ENCODE results near the gene MEOX1. TPM values are rescaled to one million over a fixed set of nuclear protein-coding genes. Genes with fewer than 3 reads are reported as not detected.

Gene MEOX1
- total RNA-seq, 4 donors from 2014 or later: 0.54 to 3.3 (median 1.7) TPM

DNA sequence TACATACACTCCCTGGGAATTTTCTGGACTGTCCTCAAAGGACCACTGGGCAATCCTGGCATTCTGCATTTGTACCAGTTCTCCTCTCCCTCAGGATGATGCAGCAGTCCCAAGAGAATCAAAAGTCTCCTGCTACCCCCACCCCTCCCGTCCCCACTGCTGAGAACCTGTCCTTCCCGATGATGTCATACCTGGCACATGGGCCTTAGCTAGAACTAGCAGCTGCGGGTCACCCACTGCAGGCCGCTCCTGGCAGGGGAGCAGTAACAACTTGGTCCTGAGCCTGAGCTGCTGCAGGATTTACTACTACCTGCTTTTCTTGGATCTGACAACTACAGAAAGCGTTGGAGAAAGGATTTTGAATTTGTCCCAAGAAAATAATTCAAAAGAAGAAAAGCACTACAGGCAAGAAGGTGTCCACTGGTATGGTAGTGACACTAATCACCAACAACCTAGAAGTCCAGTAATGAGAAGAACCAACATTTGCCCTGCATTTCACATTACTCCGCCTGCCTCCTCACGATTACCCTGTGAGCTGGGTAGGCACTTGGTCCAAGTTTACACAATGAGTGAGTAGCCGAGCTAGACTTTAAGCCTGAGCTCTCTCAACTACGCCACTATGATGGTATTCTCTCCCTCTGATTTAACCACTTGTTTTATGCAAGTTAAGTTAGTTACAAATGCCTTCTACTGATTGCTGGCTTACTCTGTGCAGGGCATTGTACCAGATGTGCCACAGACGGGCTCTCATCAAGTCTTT, 60.3 kb downstream of the MEOX1 start:
- no peak for DNase-seq
- Histone ChIP-seq H3K27ac (peak overlapping the region in 1 of 4 donors; percentile 28), H3K9me3 (no peaks in the 10 kb centered on the region), H3K4me1 (no peaks in the 10 kb centered on the region), H3K4me3 (no peak overlapping the region), H3K36me3 (no peaks in the 10 kb centered on the region), H3K27me3 (no peaks in the 10 kb centered on the region)
- TF ChIP-seq CTCF (IDR thresholded peaks at IDR 0.05) (no peak), POLR2A (IDR thresholded peaks at IDR 0.05) (no peak)

- no peak for DNase-seq
- no peaks in the 10 kb centered on the region for H3K9me3 ChIP-seq
- H3K36me3 ChIP-seq: no peaks in the 10 kb centered on the region
- H3K27ac ChIP-seq: no peak overlapping the region
- H3K27me3 ChIP-seq: no peaks in the 10 kb centered on the region
- H3K4me3 ChIP-seq: no peak overlapping the region
- no peaks in the 10 kb centered on the region for H3K4me1 ChIP-seq
- TF ChIP-seq POLR2A (IDR thresholded peaks at IDR 0.05) (no peak), CTCF (IDR thresholded peaks at IDR 0.05) (no peak)
Observed at GRCh38 chr17:43599835-43600234, 61.9 kb downstream of the MEOX1 start.

GRCh38 chr17:43599046-43599395, 62.7 kb downstream of the MEOX1 start:
- Histone ChIP-seq H3K27ac (no peak overlapping the region), H3K4me3 (no peak overlapping the region), H3K4me1 (no peaks in the 10 kb centered on the region), H3K36me3 (no peaks in the 10 kb centered on the region), H3K9me3 (no peaks in the 10 kb centered on the region), H3K27me3 (no peaks in the 10 kb centered on the region)
- no peak for DNase-seq
- TF ChIP-seq POLR2A (IDR thresholded peaks at IDR 0.05) (no peak), CTCF (IDR thresholded peaks at IDR 0.05) (no peak)

- DNase-seq: no peak
- no peaks in the 10 kb centered on the region for H3K4me1 ChIP-seq
- no peaks in the 10 kb centered on the region for H3K27me3 ChIP-seq
- no peak overlapping the region for H3K27ac ChIP-seq
- no peaks in the 10 kb centered on the region for H3K36me3 ChIP-seq
- H3K4me3 ChIP-seq: no peak overlapping the region
- TF ChIP-seq POLR2A (IDR thresholded peaks at IDR 0.05) (no peak), CTCF (IDR thresholded peaks at IDR 0.05) (no peak)
- no peaks in the 10 kb centered on the region for H3K9me3 ChIP-seq
Observed at GRCh38 chr17:43598357-43599045, 63.2 kb downstream of the MEOX1 start.

GRCh38 chr17:43597624-43598356, 63.9 kb downstream of the MEOX1 start:
- H3K27me3 ChIP-seq: no peaks in the 10 kb centered on the region
- no peaks in the 10 kb centered on the region for H3K36me3 ChIP-seq
- TF ChIP-seq POLR2A (IDR thresholded peaks at IDR 0.05) (no peak), CTCF (IDR thresholded peaks at IDR 0.05) (no peak)
- no peaks in the 10 kb centered on the region for H3K9me3 ChIP-seq
- H3K4me1 ChIP-seq: no peaks in the 10 kb centered on the region
- H3K27ac ChIP-seq: no peak overlapping the region
- DNase-seq: no peak
- no peak overlapping the region for H3K4me3 ChIP-seq

Data from Peyer's patch (tissue), 4 donors.